GM12872 (cell line): Measurements from ENCODE around the gene ADAMTS2.

ENCODE experiments used
- TF ChIP-seq, protein P1 (sequence below): IDR thresholded peaks from 3 replicates; pipeline ENCODE4 v1.5.1; 2011; ENCODE audit warnings: low read depth, mild to moderate bottlenecking, low read length, moderate library complexity; ENCODE audit not compliant: insufficient read depth

Gene ADAMTS2

GRCh38 chr5:179262126-179262920 is 82.9 kb downstream of the ADAMTS2 start:
- TF ChIP-seq, protein P1, sequence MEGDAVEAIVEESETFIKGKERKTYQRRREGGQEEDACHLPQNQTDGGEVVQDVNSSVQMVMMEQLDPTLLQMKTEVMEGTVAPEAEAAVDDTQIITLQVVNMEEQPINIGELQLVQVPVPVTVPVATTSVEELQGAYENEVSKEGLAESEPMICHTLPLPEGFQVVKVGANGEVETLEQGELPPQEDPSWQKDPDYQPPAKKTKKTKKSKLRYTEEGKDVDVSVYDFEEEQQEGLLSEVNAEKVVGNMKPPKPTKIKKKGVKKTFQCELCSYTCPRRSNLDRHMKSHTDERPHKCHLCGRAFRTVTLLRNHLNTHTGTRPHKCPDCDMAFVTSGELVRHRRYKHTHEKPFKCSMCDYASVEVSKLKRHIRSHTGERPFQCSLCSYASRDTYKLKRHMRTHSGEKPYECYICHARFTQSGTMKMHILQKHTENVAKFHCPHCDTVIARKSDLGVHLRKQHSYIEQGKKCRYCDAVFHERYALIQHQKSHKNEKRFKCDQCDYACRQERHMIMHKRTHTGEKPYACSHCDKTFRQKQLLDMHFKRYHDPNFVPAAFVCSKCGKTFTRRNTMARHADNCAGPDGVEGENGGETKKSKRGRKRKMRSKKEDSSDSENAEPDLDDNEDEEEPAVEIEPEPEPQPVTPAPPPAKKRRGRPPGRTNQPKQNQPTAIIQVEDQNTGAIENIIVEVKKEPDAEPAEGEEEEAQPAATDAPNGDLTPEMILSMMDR, result no peak

DNA sequence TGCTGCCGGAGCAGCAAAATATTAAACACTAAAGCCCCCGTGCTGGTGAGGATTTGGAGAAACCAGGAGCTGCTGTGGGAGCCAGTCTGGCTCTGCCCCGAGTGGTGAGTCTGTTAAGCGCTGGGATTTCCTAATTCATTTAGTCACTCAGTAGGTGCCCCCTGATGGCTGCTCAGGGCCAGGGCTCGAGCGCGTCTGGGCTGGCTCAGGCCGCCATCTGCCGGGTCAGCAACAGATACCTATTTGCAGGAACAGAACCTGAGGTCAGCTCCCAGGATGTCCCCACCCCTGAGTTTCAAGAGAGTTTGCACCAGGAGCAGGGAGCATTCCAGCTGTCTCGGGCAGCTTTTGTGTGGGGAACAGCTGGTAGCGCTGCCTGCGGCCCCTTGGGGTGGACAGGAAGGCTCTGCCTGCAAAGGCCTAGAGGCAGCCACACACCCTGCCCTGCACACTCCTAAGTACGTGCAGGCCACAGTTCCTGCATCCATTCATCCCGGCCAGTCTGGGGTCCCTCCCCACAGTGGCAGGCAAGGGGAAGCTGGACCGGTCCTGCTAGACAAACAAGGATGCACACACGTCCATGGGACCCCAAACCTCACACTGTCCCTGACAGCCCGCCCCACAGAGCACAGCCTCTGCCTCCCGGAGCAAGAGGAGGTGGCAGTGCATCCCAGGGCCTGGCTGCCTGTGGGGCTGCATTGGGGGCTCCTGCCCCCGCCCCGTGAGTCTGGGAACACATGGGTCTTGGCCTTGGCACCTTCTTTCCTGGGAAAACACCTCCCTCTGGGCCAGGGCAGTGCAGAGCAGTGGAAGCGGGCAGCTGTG is 83.7 kb downstream of the ADAMTS2 start:
- TF ChIP-seq, protein P1, result no peak

DNA sequence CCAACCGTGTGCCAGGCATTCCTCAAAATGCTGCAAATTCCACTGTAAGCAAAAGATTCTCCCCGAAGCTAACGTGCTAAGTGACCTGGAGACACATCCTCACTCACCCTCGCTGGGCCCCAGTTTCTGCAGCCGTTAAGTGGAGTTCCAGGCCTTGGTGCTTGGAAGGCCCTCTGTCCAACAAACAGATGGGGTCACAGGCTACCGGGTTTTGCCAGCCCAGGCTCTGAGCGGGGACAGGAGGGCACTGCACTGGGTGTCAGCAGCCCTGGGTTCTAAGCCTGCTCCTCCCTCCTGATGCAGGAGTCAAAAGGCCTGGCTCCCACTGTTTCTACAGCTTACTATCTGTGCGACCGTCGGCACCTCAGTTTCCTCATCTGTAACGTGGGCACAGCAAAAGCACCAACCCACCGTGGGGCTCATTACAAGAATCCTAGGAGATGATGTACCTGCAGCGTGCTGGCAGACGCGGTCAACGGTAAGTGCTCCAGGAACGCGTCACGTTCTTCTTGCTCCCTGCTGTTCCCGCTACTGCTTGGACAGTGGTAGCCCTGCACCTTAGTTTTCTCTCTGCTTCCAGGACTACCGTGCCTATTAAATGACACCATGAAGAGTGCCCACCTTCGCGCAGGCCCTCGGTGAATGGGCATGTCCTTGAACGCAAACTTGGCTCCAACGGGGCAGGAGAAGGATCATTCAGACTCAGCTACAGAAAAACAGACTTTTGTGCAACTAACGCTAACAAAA is 84.8 kb downstream of the ADAMTS2 start:
- TF ChIP-seq, protein P1, result no peak

DNA sequence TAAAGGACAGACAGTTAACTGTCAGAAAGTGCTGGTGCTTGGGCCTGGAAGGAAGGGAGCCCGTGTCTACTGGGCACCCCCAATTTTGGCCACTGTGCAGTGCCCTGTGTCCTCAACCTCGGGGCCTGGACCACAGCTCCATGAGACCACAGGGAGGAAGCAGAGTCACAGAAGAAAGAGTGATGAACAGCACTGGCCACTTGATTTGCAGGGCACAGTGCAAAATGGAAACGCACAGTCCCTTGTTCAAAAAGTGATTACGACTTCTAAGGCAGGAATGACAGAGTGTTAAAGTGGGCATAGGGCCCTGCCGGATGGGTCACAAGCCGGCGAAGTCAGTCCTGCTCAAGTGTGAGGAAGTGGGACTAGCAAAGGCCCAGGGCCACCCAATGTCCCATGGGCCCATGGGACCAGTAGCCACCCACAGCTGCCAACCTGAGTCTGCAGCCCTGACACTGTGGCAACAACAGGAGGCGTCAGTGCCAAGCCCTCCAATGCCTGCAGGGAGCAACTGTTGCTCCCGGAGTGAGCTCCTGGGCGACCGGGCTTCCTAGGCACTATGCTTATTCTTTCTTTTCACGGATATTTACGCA is 85.4 kb downstream of the ADAMTS2 start:
- TF ChIP-seq, protein P1, result no peak

GRCh38 chr5:179258922-179259730 is 86.1 kb downstream of the ADAMTS2 start:
- TF ChIP-seq, protein P1, result no peak

DNA sequence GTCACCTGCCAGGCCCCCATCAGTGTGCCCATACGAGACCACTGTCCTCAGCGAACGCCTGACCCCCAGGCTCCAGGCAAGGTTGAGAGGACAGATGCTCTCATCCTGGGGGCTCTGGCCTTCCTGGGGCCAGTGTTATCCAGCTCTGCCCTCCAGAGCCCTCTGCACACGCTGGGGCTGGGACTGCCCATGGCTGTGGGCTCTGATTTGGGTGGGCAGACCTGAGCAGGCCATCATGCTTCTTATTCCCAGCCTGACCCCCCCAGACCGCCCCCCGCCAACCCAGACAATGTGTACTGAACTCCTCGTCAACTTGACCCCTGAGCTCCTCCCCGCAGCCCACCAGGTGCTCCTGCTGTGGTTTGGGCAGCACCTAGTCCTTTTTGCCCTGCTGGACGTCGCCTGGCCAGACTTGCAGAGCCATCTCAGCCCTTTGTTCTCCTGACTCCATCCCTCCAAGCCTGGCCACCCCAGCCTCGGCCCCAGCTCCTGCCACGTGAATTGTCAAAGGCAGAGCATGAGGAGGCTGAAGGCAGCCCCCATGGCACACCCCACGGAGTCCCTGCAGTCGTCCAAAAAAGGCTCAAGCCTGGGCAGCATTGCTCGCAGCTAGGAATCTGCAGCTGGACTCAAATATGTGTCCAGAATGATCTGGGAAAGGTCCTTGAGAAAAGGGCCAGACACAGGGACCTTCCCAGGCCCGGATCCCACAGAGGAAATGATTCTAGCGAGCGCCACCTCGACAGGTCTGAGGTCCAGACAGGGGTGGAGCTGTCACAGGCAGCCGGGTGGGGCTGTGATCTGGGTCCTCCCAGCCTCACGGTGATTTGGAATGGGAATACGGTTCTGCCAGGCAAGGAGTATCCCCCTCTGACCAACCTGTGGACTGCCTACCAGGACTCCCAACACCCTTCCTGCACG is 87.0 kb downstream of the ADAMTS2 start:
- TF ChIP-seq, protein P1, result no peak
